Measurements from ENCODE around the gene PDCD1LG2. TPM values are rescaled to one million over a fixed set of nuclear protein-coding genes. Genes with fewer than 3 reads are reported as not detected.
A peak's percentile ranks its signal among the peaks of the same experiment; 100 is the strongest.

Gene PDCD1LG2
- total and polyA plus RNA-seq, 2 of the 8 experiments (the other 6 are each of a cell fraction or from before 2014, with no cell fraction given): not detected

GRCh38 chr9:5549658-5550650, 39.6 kb downstream of the PDCD1LG2 start:
- POLR2A ChIA-PET (ENCODE audit: partially characterized antibody): interaction anchor here (1.1 kb wide), 1 partner anchor 623 kb away, joined by 3 read pairs; no protein-coding TSS in a partner anchor
- H4K5ac ChIP-seq (ENCODE audit: insufficient read length, low read depth, low read length): no peak overlapping the region
- H3K27me3 ChIP-seq (replicated peaks in 1 of 4; ENCODE audit: control insufficient read depth in 3 of 4, extremely low read depth in 1 of 4, insufficient read depth in 3 of 4, low read length in 3 of 4): no peaks in the 10 kb centered on the region
- H3K14ac ChIP-seq (ENCODE audit: insufficient read length): no peak overlapping the region
- no peak overlapping the region for H2AK5ac ChIP-seq (ENCODE audit: low read depth, low read length)
- H3K4me1 ChIP-seq (replicated peaks in 1 of 4; ENCODE audit: control insufficient read depth in 3 of 4, insufficient read depth in 4 of 4, low read length in 3 of 4): no peaks in the 10 kb centered on the region
- no peak overlapping the region for H4K8ac ChIP-seq (ENCODE audit: extremely low read depth, insufficient read depth, low read length)
- TF ChIP-seq SP4 (IDR thresholded peaks at IDR 0.05; ENCODE audit: low read length) (no peak), YY1 (IDR thresholded peaks at IDR 0.05; ENCODE audit: low read depth, low read length) (no peak), BACH1 (IDR thresholded peaks at IDR 0.05; ENCODE audit: low read length) (no peak), GABPA (IDR thresholded peaks at IDR 0.05; ENCODE audit: borderline replicate concordance, insufficient read depth, low read length) (no peak), SP1 (IDR thresholded peaks at IDR 0.05; ENCODE audit: low read depth, low read length) (no peak), JUND (IDR thresholded peaks at IDR 0.05; ENCODE audit: low read length) (no peak), CHD2 (IDR thresholded peaks at IDR 0.05; ENCODE audit: low read length) (no peak), CHD1 (IDR thresholded peaks at IDR 0.05; ENCODE audit: low read depth, low read length) (no peak), CTCF (IDR thresholded peaks at IDR 0.05; ENCODE audit: control extremely low read depth in 1 of 3, insufficient read depth in 1 of 3, low read depth in 1 of 3, low read length in 3 of 3) (no peak)
- 80% methylated on average over 4 of the region's 4 CpGs; no CpG with 5 or more reads in 1 of the 2 experiments for WGBS, 2 experiments (ENCODE audit: extremely low coverage in 1 of 2, insufficient coverage in 1 of 2, insufficient read length in 1 of 2, insufficient replicate concordance in 2 of 2, low coverage in 1 of 2, low lambda C conversion rate in 2 of 2, missing lambda C conversion rate in 1 of 2)
- H4K91ac ChIP-seq (replicated peaks; ENCODE audit: insufficient read length, low read length): no peak overlapping the region
- H3K79me1 ChIP-seq (ENCODE audit: low read depth, low read length): no peaks in the 10 kb centered on the region
- CTCF ChIA-PET (ENCODE audit: partially characterized antibody): interaction anchor here (0.6 to 2.9 kb wide), 4 partner anchors 8 to 918 kb away, joined by 3 to 16 read pairs (median 4); partner anchors contain the start of gene CD274
- H3K18ac ChIP-seq (ENCODE audit: extremely low read depth, low read length): no peak overlapping the region
- no peak overlapping the region for H2BK20ac ChIP-seq (ENCODE audit: low read length)
- H3K4ac ChIP-seq (replicated peaks; ENCODE audit: insufficient read length, low read depth, low read length): no peak overlapping the region
- 0 out of 2 replicates have a peak overlapping the region, but pooled peaks have one; percentile 45 for H2AFZ ChIP-seq (ENCODE audit: low read length)
- H4K20me1 ChIP-seq (replicated peaks in 1 of 2; ENCODE audit: control insufficient read depth in 1 of 2, insufficient read depth in 2 of 2, low read length in 2 of 2): no peaks in the 10 kb centered on the region
- H3K79me2 ChIP-seq (ENCODE audit: control insufficient read depth in 1 of 2, insufficient read depth in 2 of 2, low read length in 2 of 2): no peaks in the 10 kb centered on the region
- no peaks in the 10 kb centered on the region for H3K36me3 ChIP-seq (ENCODE audit: control insufficient read depth in 2 of 4, insufficient read depth in 4 of 4, low read length in 3 of 4)
- no peak overlapping the region for H2BK120ac ChIP-seq (replicated peaks; ENCODE audit: low read depth, low read length)
- H3K4me3 ChIP-seq (ENCODE audit: extremely low read depth in 1 of 4, insufficient read depth in 2 of 4, low read depth in 3 of 4, low read length in 4 of 4): no peak overlapping the region
- H3K9ac ChIP-seq (replicated peaks in 1 of 4; ENCODE audit: extremely low read depth in 1 of 4, low read depth in 3 of 4, low read length in 3 of 4): no peak overlapping the region; a peak in 1 of 7 replicates
- no peak overlapping the region for H3K27ac ChIP-seq (ENCODE audit: low read depth, low read length)
- H2BK5ac ChIP-seq (ENCODE audit: low read depth, low read length): no peak overlapping the region
- FAIRE-seq (no peak), DNase-seq (ENCODE audit: low read depth in 1 of 2, low spot score in 2 of 2) (no peak)
- H2BK15ac ChIP-seq (ENCODE audit: low read length): no peak overlapping the region
- no peak overlapping the region for H2BK12ac ChIP-seq (ENCODE audit: low read depth, low read length)
- no peak overlapping the region for H3K23ac ChIP-seq (ENCODE audit: insufficient read length)
- H3K4me2 ChIP-seq (ENCODE audit: insufficient read depth in 1 of 2, low read depth in 2 of 2, low read length in 2 of 2): no peak overlapping the region
- H3K56ac ChIP-seq (replicated peaks; ENCODE audit: insufficient read length, low read depth, low read length): no peak overlapping the region
- no peaks in the 10 kb centered on the region for H3K9me3 ChIP-seq (ENCODE audit: insufficient read depth in 2 of 2, low read depth in 1 of 2, low read length in 1 of 2)
- H3K23me2 ChIP-seq (ENCODE audit: low read depth, low read length): no peaks in the 10 kb centered on the region
